ENCODE measurements around the gene OR1I1. TPM values are rescaled to one million over a fixed set of nuclear protein-coding genes. Genes with fewer than 3 reads are reported as not detected.

The OR1I1 gene
- total and polyA plus RNA-seq, 2 of the 4 experiments (the other 2 are of a cell fraction): not detected

DNA sequence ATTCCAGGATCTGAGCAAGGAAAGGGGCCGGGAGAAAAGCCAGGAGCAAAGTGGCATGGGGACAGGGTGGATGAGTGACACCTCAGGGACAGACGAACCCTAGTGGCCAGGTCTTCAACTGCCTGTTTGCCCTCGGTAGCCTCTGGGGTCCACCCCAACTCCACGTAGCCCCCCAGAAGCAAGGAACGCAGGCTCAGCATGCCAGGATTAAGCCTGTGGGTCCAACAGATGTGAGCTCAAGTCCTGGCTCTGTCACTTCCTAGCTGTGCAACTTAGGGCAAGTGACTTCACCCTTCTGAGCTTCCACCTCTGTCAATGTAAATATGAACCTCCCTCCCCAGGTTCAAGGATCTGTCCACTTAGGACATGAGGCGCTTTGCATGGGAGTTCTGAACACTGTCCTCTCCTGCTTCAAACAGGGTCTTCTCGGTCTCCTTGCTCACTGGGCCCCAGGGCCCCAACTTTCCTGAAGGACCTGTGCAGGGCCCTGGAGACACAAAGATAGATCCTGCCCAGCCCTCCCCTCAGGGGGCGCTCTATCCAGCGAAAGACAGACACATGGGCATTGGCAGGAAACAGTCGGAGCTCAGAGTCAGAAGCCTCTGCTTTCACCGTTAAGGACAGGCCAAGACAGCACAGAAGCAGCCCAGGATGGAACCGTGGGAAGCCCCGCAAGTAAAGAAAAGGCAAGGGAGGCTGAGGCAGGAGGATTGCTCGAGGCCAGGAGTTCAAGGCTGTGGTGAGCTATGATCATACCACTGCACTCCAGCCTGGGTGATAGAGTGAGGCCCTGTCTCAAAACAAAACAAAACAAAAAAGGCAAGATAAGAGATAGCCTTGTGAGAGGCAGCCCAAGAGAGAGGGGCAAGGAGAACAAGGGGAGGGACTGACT lies 38.4 kb downstream of the OR1I1 start:
- Histone ChIP-seq H3K4ac (ENCODE audit: low read depth, low read length) (no peak overlapping the region), H2BK5ac (ENCODE audit: low read depth, low read length, poor library complexity, severe bottlenecking) (no peak overlapping the region), H3K4me1 (ENCODE audit: control insufficient read depth, insufficient read depth, low read length) (peaks cover 3% of the 10 kb centered on the region; the same call in 1 of the 2 replicates), H2BK120ac (ENCODE audit: low read depth, low read length) (no peak overlapping the region), H2AK9ac (replicated peaks; ENCODE audit: low read depth, low read length, poor library complexity) (no peak overlapping the region), H2AK5ac (ENCODE audit: low read depth, low read length) (no peak overlapping the region), H3K4me2 (ENCODE audit: low read depth, low read length) (no peak overlapping the region), H3K56ac (ENCODE audit: extremely low read depth, insufficient read depth, low read length) (no peak overlapping the region), H3K23ac (ENCODE audit: low read depth, low read length) (no peak overlapping the region), H3K9ac (ENCODE audit: low read depth, low read length) (no peak overlapping the region), H3K4me3 (ENCODE audit: insufficient read depth, low read depth, low read length) (no peak overlapping the region), H2AFZ (replicated peaks; ENCODE audit: low read length, poor library complexity) (peak overlapping the region; percentile 10), H3K27ac (ENCODE audit: insufficient read depth, low read length) (no peak overlapping the region), H3K36me3 (ENCODE audit: control insufficient read depth, insufficient read depth, low read length) (peaks cover 62% of the 10 kb centered on the region), H4K20me1 (ENCODE audit: insufficient read depth, low read length) (peaks cover 9% of the 10 kb centered on the region), H3K14ac (replicated peaks; ENCODE audit: low read depth, low read length) (no peak overlapping the region), H3K9me3 (ENCODE audit: control insufficient read depth, insufficient read depth, low read length) (peaks cover 2% of the 10 kb centered on the region; the same call in 1 of the 2 replicates), H3K9me1 (ENCODE audit: insufficient read depth, low read length) (peaks cover 10% of the 10 kb centered on the region; the same call in 1 of the 2 replicates), H3K79me1 (ENCODE audit: low read depth in 1 of 2, low read length in 2 of 2) (peaks cover 26 to 61% of the 10 kb centered on the region in 2 experiments), H4K91ac (ENCODE audit: insufficient read depth, low read depth, low read length) (no peak overlapping the region), H3K27me3 (ENCODE audit: control insufficient read depth, insufficient read depth, low read length) (no peaks in the 10 kb centered on the region), H4K8ac (ENCODE audit: low read depth in 2 of 2, low read length in 2 of 2) (no peak overlapping the region), H2BK15ac (ENCODE audit: low read depth, low read length) (no peak overlapping the region), H2BK20ac (ENCODE audit: low read depth, low read length) (no peak overlapping the region), H4K5ac (ENCODE audit: low read depth, low read length) (no peak overlapping the region), H3K18ac (ENCODE audit: low read depth, low read length) (no peak overlapping the region)
- DNase-seq: no peak
- intact Hi-C loops (cut with micrococcal nuclease): no loop called here
- dilution Hi-C loops (cut with HindIII; ENCODE audit: low sequenced_read_pairs, unreplicated experiment): no loop called here
- no TSS peak for BruUV-seq (replicated peaks)
- no peak for TF ChIP-seq BHLHE40 (IDR thresholded peaks at IDR 0.05; ENCODE audit: low read depth, low read length)
- no peak for TF ChIP-seq MAZ (IDR thresholded peaks at IDR 0.05; ENCODE audit: borderline replicate concordance, low read depth, low read length)
- no peak for TF ChIP-seq RAD21 (IDR thresholded peaks at IDR 0.05; ENCODE audit: low read length)
- no peak for TF ChIP-seq FOS (IDR thresholded peaks at IDR 0.05; ENCODE audit: low read depth, low read length)
- TF ChIP-seq, protein P1, sequence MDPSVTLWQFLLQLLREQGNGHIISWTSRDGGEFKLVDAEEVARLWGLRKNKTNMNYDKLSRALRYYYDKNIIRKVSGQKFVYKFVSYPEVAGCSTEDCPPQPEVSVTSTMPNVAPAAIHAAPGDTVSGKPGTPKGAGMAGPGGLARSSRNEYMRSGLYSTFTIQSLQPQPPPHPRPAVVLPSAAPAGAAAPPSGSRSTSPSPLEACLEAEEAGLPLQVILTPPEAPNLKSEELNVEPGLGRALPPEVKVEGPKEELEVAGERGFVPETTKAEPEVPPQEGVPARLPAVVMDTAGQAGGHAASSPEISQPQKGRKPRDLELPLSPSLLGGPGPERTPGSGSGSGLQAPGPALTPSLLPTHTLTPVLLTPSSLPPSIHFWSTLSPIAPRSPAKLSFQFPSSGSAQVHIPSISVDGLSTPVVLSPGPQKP (IDR thresholded peaks at IDR 0.05; ENCODE audit: borderline replicate concordance, low read depth, low read length): no peak
- in situ Hi-C loops (cut with MboI; ENCODE audit: low sequenced_read_pairs): loop anchor here (25.0 kb wide), 1 partner anchor 1067 kb away; the partner anchor contains the start of genes AP1M1 and FAM32A
- ChIA-PET POLR2A (ENCODE audit: unreplicated experiment) (no interaction called here), CTCF (interaction anchor here (1.3 kb wide), 1 partner anchor 16 kb away, joined by 3 read pairs; no protein-coding TSS in a partner anchor)
- no peak for ATAC-seq (ENCODE audit: low read depth)
- 96% methylated on average over 10 of the region's 14 CpGs; no CpG with 5 or more reads in 1 of the 2 experiments for whole genome bisulfite sequencing, 2 experiments (ENCODE audit: extremely low coverage in 2 of 2, insufficient read length in 1 of 2)

Data from IMR-90 (cell line).